Testis (tissue), 2 donors: ENCODE measurements around the gene DISC1.

Source experiments
- CTCF ChIP-seq, 3 experiments: fragments of 450-650 bp in 2 of 3; fragments of 200-600 bp in 1 of 3; sonication (generic) in 1 of 3; IDR thresholded peaks; one replicate each; pipeline ENCODE4 v1.5.1; 2016 to 2019; ENCODE audit warnings: antibody characterized with exemption in 3 of 3, mild to moderate bottlenecking in 2 of 3, moderate library complexity in 1 of 3
- POLR2A ChIP-seq: fragments of 450-650 bp; IDR thresholded peaks from one replicate; pipeline ENCODE4 v1.6.1; 2017; ENCODE audit warnings: antibody characterized with exemption, mild to moderate bottlenecking, moderate library complexity

GRCh38 chr1:231757759-231758158, 131.2 kb downstream of the DISC1 start:
- TF ChIP-seq CTCF (IDR thresholded peaks at IDR 0.05) = no peak
- no peak for TF ChIP-seq POLR2A
